Suppressor macrophage treated with lipopolysaccharide for 1 hour (primary cell): ENCODE data around the gene HRH1.
"Not testable (repeated sequence)": the region's sequence is repeated elsewhere in the genome, so short reads cannot be mapped to it uniquely, and the experiment has no call there.

Source experiments
- DNase-seq, 3 donors: peaks; one replicate each; pipeline ENCODE4 v3.0.0-alpha.2; 2020 to 2022

Gene HRH1

GRCh38 chr3:11154036-11154952 is at the start of gene HRH1:
Gene HRH1, plus strand, starts transcription at chr3:11154493. Its CDS starts 104,545 bp downstream, at chr3:11259038.
- peak; percentile 45 to 73 (median 59) for DNase-seq

- not testable (repeated sequence) for DNase-seq
These were observed 41.0 kb upstream of the HRH1 start for GRCh38 chr3:11113316-11113715.

GRCh38 chr3:11115548-11115947 is 38.7 kb upstream of the HRH1 start:
- no peak for DNase-seq

- no peak for DNase-seq
These were observed 37.8 kb upstream of the HRH1 start for GRCh38 chr3:11116336-11117059.

GRCh38 chr3:11117591-11117990 is 36.7 kb upstream of the HRH1 start:
- DNase-seq: no peak

DNA sequence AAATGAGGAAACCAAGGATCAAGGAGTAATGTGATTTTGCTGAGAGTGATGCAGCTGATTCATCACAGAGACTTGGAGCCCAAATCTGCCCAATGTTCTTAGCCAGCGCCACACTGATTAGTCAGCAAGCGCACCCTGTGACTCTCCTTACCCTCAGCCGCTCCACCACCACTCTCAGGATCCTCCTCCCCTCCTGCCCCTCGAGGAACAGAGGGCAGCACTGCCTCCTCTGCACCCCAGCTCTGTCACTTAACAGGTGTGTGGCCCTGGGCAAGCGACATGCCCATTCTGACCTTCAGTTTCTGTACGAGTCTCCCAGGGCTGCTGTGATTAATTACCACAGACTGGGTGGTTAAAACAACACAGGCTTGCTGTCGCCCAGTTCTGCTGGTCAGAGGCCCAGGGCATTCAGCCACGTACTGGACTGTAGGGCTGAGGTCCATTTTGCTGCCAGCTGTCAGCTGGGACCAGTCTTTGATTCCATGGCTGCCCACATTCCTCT is 36.1 kb upstream of the HRH1 start:
- no peak for DNase-seq

DNA sequence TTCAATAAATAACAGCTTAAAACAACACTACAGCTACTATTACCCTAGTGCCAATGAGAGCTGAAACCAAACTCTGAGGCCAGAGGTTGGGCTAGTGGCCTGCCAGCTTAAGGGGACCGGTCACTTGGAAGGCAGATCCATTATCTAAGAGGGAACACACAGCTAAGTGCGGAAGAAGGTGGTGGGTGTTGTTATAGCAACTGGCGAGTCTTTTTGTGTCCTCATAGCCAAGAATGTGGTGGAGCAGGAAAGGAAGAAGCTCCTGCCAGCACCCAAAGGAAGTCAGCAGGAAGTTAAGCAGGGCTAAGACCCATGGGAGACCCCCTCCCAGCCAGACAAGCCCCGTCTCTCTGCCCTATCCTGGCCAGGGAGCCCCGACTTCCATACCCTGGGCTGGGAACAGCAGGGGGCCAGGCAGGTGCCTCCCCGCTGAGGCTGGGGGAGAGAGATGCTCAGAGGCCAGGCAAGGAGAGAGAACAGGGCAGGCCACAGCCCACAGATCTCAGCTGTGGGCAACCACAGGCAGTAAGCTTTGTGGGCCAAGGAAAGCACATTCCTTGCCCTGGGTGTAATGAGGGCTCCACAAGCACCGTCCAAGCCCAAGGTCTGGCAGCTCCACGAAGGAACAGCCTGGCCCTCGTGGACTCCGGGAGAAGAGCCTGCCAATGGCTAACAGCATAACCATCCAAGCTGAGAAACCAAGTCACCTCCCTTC is 34.0 kb upstream of the HRH1 start:
- peak in 1 of 3 donors; percentile 16 for DNase-seq

- no peak for DNase-seq
These were observed 27.6 kb upstream of the HRH1 start for GRCh38 chr3:11126653-11127052.

GRCh38 chr3:11128682-11129632 is 25.3 kb upstream of the HRH1 start:
- DNase-seq: no peak

GRCh38 chr3:11130385-11130784 is 23.9 kb upstream of the HRH1 start:
- DNase-seq: no peak

- no peak for DNase-seq
These were observed 22.9 kb upstream of the HRH1 start for GRCh38 chr3:11131371-11131770.

DNA sequence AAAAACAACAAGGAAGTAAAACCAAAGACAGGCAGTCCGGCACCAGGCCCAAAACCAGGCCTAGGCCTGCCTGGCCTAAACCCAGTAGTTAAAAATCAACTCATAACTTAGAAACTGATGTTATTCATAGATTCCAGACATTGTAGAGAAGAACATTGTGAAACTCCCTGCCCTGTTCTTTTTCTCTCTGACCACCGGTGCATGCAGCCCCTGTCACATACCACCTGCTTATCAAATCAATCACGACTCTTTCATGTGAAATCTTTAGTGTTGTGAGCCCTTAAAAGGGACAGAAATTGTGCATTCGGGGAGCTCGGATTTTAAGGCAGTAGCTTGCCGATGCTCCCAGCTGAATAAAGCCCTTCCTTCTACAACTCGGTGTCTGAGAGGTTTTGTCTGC is 22.4 kb upstream of the HRH1 start:
- not testable (repeated sequence) for DNase-seq

- no peak for DNase-seq
These were observed 21.4 kb upstream of the HRH1 start for GRCh38 chr3:11132861-11133260.

GRCh38 chr3:11134794-11135193 is 19.5 kb upstream of the HRH1 start:
- DNase-seq: peak in 1 of 3 donors; percentile 33

DNA sequence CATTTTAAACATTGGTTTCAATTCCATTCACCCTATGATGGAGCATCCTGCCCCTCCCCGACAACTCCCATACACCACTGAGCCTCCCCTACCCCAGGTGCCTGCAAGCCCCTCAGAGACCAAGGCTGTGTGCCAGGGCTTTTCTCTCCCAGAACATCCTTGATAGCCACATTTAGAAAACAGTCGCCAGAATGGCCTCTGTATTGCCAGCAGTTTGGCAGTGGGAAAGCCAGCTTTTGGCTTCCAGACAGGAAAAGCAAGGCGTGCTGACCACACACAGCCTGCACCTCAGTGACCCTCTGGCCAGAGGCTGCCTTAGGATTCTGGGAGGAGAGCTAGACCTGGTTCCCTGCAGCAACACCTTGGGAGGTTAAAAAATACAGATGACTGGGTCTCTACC is 18.2 kb upstream of the HRH1 start:
- no peak for DNase-seq

DNA sequence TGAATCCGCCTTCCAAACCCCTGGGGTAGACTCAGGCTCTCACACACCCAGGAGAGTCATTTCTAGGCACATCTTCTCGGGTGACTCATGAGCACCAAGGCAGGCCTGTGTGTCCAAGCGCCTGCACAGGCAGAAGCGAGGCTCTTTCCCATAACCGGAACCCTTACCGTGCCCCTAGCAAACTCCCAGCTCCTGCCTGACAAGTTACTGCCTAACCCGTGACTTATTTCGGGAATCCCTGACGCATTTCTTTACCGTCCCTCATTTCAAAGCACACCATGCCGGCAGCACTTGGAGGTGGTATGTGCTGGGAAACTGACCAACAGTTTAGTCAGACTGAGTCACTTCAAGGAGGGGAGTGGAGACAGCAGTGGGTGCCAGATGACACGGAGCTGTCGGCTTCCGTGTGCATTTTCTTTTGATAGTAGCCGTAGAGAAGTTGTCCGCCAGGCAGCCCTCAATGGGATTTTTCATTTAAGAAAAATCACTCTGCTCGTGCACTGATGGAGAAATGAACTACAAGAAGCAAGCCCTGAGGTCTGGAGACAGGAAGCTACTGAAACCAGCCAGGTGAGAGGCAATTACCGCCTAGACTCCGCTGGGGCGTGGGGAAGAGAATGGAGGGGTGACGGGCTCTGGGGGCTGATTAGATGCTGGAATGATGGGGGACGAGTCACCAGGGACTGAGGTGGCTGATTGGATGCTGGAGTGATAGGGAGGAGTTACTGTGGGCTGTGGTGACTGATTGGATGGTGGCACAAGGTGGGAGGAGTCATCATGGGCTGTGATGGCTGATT is 17.3 kb upstream of the HRH1 start:
- peak in 1 of 3 donors; percentile 45 for DNase-seq

GRCh38 chr3:11137627-11137959 is 16.7 kb upstream of the HRH1 start:
- DNase-seq: no peak

DNA sequence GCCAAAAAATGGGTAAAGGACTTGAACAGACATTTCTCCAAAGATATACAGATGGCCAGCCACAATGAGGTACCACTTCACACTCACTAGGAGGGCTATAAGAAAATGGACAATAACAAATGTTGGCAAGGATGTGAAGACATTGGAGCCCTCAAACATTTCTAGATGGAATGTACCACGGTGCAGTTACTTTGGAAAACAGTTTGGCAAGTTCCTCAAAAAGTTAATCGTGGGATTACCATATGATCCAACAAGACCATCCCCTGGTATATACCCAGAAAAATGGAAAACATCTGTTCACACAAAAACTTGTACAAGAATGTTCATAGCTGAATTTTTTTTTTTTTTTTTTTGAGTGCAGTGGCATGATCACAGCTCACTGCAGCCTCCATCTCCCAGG is 15.9 kb upstream of the HRH1 start:
- no peak for DNase-seq

- peak; percentile 63 to 69 (median 64) for DNase-seq
These were observed 14.1 kb upstream of the HRH1 start for GRCh38 chr3:11140030-11140712.

GRCh38 chr3:11140713-11141104 is 13.6 kb upstream of the HRH1 start:
- no peak for DNase-seq

DNA sequence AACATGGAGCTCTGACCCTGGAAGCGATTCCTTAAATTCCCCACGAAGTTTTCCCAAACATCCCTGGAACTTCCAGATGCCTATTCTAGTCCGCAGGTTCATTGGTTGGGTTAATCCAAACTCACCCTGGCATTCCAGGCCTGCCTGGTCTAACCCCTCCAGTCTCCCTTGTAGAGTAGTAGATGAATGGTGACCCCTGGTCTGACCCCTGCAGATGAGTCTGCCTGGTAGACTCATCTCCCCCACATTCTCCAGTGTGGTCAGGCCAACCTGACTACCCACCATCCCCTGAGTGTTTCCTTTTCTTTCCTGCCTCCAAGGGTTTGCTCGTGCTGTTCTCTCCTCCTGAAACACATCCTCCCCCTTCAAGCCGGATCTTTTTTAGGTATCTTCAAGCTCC is 10.8 kb upstream of the HRH1 start:
- DNase-seq: no peak
